Activated effector memory CD4-positive, alpha-beta T cell treated with Interleukin-2 at 50 U/mL for 16 hours (primary cell): ENCODE data around the gene LYST.
"Not testable (repeated sequence)": the region's sequence is repeated elsewhere in the genome, so short reads cannot be mapped to it uniquely, and the experiment has no call there.

Experiments
- DNase-seq: peaks from one replicate; pipeline ENCODE4 v3.0.0-alpha.2; 2020

Gene LYST, protein sequence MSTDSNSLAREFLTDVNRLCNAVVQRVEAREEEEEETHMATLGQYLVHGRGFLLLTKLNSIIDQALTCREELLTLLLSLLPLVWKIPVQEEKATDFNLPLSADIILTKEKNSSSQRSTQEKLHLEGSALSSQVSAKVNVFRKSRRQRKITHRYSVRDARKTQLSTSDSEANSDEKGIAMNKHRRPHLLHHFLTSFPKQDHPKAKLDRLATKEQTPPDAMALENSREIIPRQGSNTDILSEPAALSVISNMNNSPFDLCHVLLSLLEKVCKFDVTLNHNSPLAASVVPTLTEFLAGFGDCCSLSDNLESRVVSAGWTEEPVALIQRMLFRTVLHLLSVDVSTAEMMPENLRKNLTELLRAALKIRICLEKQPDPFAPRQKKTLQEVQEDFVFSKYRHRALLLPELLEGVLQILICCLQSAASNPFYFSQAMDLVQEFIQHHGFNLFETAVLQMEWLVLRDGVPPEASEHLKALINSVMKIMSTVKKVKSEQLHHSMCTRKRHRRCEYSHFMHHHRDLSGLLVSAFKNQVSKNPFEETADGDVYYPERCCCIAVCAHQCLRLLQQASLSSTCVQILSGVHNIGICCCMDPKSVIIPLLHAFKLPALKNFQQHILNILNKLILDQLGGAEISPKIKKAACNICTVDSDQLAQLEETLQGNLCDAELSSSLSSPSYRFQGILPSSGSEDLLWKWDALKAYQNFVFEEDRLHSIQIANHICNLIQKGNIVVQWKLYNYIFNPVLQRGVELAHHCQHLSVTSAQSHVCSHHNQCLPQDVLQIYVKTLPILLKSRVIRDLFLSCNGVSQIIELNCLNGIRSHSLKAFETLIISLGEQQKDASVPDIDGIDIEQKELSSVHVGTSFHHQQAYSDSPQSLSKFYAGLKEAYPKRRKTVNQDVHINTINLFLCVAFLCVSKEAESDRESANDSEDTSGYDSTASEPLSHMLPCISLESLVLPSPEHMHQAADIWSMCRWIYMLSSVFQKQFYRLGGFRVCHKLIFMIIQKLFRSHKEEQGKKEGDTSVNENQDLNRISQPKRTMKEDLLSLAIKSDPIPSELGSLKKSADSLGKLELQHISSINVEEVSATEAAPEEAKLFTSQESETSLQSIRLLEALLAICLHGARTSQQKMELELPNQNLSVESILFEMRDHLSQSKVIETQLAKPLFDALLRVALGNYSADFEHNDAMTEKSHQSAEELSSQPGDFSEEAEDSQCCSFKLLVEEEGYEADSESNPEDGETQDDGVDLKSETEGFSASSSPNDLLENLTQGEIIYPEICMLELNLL (N-terminal part only)

DNA sequence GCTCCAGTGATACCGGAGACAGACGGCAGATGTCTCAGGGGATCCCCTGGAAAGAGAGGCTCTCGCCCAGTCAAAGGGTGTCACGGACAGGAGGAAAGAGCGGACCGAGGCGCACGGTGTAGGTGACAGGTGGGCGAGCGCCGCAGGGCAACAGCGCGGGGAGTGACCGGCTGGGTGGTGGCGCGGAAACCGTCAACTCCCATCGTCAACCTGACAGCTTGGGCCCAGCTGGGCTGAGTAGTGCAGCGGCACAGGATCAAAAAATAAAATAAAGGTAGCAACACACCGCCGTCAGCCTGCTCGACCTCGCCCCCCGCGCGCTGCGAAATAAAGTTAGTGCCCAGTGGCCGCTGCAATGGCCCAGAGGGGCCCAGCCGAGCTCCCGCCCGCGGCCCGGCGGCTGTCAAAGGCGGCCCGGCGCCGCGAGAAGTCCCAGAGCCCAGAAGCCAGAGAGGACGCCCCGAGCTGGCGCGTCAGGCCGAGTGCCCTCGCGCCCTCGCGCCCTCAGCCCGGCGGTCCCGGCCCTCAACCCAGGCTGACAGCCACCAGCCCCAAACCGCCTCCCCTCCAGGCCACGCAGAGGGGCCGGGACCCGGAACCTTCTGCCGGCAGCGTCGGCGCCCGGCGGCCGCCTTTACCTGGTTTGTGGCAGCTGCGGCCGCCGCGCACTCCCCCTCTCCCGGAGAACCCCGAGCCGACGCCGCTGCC, at the start of gene LYST:
Gene LYST, minus strand, starts transcription at position 702 of the 708 bp plus-strand sequence. CDS start 36,489 bp downstream, outside the sequence.
- DNase-seq = peak; percentile 37

DNA sequence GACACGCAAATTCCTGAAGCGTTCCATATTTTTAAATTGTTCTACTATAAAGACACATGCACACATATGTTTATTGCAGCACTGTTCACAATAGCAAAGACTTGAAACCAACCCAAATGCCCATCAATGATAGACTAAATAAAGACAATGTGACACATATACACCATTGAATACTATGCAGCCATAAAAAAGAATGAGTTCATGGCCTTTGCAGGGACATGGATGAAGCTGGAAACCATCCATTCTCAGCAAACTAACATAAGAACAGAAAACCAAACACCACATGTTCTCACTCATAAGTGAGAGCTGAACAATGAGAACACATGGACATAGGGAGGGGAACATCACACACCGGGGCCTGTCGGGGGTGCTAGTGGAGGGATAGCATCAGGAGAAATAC, 48.8 kb upstream of the LYST start:
- not testable (repeated sequence) for DNase-seq

DNA sequence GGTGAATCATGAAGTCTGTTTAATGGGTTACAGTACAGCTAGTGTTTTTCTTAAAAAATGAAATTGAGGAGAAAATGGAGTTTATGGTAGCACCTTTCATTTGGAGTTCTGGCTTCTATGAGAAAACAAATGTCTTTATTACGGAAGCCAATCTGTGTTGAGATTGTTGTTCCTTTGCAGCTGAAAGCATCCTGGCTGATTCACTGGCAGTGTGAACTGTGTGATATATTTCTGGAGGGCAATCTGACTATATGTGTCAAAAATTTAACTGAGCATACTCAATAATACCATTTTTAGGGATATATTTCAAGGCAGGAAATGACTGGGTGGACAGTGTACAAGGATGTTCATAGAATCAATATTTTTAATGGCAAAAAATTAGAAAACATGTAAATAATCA, 46.6 kb upstream of the LYST start:
- no peak for DNase-seq

DNA sequence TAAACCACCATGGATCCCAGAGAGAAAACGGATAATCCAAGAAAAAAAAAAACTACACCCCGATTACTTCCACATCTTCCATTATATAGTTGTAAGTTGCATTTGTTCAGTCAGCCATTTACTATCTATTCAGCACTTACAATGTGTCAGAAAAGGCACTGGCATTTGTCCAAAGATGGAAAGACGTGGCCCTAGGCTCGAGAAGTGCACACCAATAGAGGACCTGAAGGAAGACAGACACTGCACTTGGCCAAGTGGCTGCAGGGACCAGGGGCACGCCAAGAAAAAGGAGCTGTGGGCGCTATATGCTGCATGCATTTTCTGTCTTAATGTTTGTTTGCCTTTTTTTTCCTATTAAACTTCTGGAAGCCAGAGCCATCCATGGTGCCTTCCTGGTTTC, 45.2 kb upstream of the LYST start:
- DNase-seq = no peak

DNA sequence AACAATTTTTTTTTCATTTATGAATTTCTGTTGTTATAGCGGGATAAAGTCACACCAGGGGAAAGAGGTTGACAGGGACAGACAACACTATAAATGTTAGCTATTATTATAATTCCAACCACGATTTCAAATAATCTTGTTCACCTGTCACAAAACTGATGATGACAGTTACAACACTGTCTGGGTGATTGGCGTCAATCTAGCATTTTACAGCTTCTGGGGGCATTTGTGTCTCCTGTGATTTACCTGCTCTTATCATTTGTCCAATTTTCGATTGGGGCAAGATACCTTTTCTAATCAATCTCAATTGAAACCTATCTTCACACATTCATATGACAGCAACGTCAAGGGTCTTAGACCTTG, 44.6 kb upstream of the LYST start:
- no peak for DNase-seq

DNA sequence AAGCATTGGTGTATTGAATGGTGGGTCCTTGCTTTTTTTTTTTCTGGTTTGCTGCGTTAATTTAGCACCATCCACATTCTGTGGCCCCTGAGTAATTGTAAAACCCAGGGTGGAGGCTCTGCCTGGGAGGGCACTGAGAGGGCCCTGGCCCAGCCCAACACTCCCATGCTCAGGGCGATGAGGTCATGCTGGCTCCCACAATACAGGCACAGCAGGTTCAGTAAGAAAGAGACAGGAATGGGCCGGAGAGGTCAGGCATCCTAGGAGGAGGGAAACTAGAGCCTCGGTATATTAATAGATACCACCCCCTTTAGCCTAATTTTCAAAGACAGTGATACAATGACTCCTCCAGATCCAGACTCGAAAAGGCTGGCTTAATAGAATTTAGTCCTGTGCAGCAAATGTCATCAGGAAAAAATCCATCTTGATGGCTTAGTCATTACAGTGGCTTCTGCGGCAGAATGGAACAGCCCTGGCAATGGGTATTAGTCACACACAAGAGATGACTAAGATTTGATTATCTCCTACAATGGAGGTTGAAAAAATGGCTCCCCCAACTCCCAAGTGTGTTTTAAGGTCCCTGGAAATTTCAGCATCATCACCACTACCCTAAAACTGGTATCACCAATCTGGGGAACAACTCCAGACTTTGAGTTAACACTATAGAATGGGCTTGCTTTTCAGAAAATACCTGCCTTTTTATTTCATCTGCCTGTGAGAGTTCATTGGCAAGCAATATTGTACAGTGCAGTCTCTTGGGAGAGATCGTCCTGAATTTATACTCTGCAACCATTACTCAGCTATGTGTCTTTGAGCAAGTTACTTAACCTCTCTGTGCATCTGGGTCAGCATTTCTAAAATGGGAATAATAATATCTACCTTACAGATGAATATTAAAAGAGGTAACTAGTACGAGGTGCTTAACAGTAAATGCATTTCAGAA, 43.9 kb upstream of the LYST start:
- DNase-seq = no peak

DNA sequence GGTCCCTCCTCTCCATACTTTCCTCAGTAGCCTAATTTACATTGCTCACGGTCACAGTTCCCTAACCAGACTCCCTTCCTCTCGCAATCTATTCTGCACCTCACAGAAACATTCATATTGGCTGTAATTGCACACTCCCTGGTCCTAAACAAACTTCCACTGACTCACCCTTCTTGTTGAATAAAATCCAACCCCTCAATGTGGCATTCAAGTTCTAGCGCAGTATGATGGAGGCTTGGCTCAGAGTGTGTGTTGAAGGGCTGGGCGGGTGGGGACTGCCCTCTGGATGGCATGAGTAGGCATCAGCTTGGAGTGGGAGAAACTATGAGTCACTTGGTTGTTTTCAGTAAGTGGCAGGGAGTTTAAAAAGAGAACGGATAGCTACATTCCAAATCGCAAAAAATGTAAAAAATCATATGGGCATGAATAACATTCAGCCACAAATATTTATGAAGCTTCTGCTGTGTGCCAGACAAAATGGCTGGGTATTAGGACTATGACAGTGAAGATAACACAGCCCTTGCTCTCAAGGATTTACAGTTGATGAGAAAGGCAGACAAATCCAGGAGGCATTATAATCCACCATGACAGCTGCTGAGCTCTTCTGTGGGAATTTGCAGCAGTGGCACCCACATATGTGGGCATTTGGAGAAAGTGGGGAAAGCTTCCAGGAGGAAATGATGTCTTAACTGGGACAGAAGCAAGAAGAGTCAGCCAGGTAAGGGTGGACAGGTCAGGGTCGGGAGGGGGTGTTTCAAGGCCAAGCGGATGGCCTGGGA, 42.2 kb upstream of the LYST start:
- DNase-seq = no peak

DNA sequence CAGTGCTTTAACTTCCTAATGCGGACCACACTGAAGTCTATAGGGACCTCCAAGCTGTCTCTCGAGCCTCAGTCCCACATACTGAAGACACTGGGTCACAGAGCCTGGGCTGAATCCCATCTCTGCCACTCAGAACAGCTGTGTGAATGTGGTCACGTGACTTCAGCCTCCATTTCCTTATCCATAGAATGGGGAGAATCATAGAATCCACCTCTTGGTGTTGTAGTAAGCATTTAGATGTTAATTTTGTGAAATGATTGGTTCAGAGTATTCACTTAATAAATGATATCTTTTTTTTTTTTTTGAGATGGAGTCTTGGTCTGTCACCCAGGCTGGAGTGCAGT, 41.2 kb upstream of the LYST start:
- no peak for DNase-seq

DNA sequence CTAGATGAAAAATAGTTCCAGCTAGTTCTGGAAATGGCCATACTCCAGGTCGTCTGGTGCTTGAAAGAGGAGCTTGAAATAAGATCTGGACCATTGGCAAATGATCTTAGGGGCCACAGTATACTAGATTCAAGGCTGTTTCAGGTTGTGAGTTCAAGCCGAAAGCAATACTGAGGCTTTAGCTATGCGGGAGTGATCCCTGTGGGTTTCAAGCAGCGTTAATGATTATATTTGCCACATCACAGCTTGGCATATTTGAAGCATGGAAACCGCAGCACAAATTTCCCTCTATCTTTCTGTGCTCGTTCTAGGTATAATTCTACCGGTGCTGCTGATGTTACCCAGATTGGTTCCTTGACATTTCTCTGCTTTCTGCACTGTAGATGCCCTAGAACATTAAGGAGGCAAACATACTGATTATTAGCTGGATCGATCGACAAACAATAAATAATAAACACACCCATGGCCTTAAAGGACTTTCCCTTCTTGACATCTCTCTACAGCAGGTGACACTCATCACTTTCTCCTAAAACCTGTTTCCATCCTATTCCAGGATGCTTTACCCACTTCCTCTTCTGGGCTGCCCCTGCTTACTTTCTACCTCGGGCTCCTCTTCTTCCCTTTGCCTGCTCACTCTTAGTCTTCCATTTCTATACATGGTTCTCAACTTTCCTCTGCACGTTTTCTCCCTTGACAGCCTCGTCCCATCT, 40.6 kb upstream of the LYST start:
- DNase-seq = no peak

DNA sequence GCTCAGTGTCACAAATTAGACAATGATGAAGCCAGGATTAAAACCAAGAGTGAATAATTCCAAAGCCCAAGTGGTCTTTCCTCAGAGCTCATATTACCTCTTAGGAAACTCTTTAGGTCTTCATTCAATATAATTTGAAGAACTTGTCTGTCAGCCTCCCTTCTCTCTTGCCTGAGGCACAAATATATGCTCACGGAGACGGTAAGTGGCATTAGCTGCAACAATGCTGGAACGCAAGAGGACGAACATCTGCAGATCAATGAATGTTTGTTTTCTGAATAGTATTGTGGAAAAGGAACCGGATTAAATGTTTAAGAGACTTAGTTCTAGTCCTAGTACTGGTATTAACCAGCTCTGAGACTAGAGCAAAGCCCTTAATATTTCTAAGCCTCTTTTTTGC, 39.7 kb upstream of the LYST start:
- DNase-seq = no peak

DNA sequence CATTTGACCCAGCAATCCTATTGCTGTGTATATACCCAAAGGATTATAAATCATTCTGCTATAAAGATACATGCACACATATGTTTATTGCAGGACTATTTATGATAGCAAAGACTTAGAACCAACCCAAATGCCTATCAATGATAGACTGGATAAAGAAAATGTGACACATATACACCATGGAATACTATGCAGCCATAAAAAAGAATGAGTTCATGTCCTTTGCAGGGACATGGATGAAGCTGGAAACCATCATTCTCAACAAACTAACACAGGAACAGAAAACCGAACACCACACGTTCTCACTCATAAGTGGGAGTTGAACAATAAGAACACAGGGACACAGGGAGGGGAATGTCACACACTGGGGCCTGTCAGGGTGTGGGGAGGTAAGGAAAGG, 37.1 kb upstream of the LYST start:
- not testable (repeated sequence) for DNase-seq

DNA sequence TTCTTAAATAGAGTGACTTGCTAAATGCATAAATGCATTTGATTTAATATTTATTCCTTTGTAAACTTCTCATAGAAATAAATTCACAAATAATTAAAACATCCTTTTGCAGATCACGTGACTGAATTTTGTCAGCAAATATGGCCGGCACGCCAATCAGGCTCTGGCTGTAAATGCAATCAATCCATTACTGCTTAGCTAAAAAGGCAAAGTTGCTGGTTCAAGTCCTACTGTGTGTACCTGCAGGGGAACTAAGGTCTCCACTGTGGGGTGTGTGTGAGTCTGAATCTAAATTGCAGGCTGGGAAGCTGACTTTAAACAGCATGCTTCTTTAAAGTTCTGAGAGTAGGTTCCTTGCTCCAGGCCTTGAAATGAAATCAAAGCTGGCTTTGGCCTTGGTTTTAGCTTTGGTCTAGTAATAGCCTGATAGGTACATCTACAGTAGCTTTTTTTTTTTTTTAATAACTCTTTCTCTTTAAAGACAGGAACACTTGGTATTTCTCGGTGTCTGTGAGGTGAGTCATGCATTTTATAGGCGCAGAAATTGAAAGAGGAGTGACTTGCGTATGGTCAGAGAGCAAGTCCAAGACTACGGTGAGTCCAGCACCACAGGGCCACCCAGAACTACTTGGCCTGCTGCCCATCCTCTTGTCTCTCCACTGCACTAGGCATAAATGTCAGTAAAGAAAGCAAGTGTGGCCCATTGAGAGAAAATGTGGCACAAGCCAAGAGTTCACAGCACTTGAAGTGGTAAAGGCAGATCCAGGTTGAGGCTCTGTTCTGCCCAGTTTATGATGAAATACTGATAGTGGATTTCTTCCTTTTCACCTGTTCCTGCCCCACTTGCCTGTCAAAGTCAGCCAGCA, 36.2 kb upstream of the LYST start:
- no peak for DNase-seq

DNA sequence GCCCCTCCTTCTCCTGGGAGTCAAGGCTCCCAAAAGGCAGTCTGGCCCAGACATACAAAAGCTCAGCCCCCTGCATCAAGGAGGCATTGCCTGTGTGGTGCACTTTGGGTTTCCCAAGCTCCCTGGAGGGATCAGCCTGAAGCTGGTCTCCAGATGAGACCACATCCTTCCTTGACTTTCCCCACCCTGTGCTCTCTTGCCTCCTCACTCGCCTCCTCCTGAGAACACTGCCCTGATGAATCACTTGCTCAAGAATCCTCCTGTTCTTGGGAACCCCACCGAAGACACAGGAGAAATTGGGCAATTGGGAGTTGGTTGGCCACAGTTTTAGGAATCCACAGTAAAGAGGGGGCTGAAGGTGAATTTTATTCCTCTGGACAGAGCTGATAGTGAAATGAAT, 34.8 kb upstream of the LYST start:
- no peak for DNase-seq

DNA sequence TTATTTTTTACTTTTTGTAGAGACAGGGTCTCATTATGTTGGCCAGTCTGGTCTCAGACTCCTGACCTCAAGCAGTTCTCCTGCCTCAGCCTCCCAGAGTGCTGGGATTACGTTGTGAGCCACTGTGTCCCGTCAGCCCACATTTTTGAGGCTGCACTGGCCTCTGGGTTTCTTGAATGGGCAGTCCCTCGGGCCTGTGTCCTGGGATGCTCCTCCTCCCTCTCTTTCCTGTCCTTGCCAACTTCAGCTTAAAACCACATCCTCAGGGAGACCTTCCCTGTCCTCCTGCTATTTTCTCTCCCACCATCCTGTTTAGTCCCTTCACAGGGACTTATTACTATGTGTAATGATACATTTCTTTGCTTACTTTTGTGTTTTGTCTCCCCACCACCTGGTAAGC, 31.4 kb upstream of the LYST start:
- no peak for DNase-seq

DNA sequence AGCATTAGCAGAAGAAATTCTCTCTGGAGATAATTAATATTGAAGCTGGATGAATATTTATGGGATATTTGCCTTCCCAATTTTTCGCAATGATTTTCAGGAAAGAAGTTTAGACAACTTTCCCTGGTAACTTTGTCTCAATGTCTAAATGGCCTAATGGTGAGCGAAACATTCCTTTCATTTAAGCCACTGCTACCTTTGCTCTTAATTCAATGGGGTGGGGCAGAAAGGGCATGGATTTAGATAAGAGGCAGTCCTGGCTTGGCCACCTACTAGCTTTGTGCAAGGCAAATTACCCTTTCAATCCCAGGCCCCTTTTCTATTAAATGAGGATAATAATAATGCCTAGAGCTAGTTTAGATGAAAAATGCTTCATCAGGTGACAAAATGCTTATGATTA, 27.1 kb upstream of the LYST start:
- no peak for DNase-seq

DNA sequence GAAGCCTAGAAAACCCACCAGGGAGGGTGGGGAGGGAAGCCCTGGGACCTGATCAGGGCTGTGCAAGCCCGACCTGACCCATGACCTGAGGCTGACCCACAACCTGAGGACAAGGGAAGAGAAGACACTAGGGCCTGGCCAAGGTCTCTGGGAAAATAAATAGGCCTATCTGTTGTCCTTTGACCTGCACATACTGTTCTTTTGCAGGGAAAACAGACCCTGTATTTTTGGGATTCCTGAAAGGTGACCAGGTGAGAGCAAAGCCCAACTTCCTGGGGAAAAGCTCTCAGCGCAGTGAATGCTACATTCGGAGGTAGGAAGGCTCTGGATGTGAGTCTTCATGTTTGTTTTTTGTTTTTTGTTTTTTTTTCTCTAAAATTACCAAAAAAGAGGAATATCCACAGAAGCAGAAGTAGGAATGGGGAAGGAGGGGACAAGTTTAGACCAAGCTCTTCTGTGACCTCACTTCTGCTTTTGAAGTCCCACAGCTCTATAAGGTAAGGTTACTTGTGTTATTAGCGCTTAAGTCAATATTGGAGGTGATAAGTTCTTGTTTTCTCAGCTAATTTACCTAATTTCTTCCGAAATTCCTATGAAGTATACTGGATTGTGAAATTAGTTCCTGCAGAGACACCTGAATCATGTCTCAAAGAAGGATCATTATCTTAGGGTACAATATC, 26.2 kb upstream of the LYST start:
- no peak for DNase-seq

DNA sequence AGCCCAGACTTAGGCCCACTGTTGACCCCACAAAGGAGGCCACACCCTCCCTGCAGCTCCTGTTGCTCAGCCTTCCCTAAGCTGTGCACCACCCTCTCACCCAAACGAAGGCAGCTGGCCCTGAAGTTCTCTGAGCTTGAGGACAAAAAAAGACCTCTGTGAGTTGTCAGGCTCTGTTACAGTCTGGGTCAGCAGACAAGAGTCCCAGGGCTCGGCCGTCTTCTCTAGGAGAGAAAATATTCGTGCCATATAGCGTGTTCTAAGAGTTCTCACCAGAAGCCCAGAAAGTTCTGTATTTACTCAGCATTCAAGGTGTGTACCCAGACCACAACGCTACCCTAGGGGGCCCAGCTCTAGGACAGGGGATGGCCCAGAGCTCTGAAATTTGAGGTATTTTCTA, 25.5 kb upstream of the LYST start:
- DNase-seq = no peak

DNA sequence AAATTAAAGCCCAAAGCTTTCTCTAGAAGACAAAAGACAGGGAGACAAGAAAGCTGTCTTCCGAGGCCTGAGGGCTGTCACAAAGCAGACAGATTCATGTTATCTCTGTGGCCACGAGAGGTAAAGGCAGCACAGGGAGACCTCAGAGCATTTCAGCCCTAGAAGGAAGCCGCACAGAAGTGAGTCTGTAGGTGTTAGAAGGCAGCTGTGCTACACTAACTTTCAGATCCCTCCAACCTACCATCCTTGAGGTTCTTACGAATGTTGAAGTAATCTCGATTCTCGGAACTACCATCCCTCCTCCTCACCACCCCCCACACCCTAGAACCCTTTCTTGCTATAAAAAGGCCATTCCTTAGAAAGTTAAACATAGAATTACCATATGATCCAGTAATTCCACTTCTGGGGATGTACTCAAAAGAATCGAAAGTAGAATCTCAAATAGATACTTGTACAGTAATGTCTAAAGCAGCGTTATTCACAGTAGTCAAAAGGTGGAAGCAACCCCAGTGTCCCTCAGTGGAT, 21.5 kb upstream of the LYST start:
- peak; percentile 24 for DNase-seq
